PFSK-1 (cell line): ENCODE data around the gene NTM.

Experiments
- FOXP2 ChIP-seq: optimal IDR thresholded peaks from 2 replicates; pipeline ENCODE3; 2011; ENCODE audit warnings: borderline replicate concordance, control low read depth, inconsistent platforms; ENCODE audit not compliant: insufficient read depth; ENCODE audit errors: extremely low read length, extremely low read depth
- POLR2AphosphoS5 ChIP-seq: IDR thresholded peaks from 2 replicates; pipeline ENCODE4 v1.6.1; 2012; ENCODE audit warnings: low read depth, mild to moderate bottlenecking, control low read depth, low read length, moderate library complexity
- SIN3A ChIP-seq: IDR thresholded peaks from 2 replicates; pipeline ENCODE4 v1.6.1; 2012; ENCODE audit warnings: mild to moderate bottlenecking, low read length, moderate library complexity, borderline replicate concordance; ENCODE audit not compliant: insufficient read depth
- TAF1 ChIP-seq: IDR thresholded peaks from 2 replicates; pipeline ENCODE4 v1.6.1; 2012; ENCODE audit warnings: low read length, control low read depth, borderline replicate concordance; ENCODE audit not compliant: insufficient read depth
- TF ChIP-seq, protein P1 (sequence below), 2 experiments: IDR thresholded peaks; 2 replicates each; pipeline versions ENCODE4 v1.6.1 to v1.8.0; 2011 to 2012; ENCODE audit warnings: low read depth in 2 of 2, low read length in 2 of 2, control low read depth in 1 of 2, inconsistent platforms in 1 of 2, mild to moderate bottlenecking in 1 of 2, moderate library complexity in 1 of 2; ENCODE audit not compliant: insufficient read depth in 1 of 2

NTM gene

GRCh38 chr11:131925829-131926228, 555.4 kb downstream of the NTM start:
- TF ChIP-seq TAF1 (no peak), SIN3A (no peak)
- TF ChIP-seq, protein P1, sequence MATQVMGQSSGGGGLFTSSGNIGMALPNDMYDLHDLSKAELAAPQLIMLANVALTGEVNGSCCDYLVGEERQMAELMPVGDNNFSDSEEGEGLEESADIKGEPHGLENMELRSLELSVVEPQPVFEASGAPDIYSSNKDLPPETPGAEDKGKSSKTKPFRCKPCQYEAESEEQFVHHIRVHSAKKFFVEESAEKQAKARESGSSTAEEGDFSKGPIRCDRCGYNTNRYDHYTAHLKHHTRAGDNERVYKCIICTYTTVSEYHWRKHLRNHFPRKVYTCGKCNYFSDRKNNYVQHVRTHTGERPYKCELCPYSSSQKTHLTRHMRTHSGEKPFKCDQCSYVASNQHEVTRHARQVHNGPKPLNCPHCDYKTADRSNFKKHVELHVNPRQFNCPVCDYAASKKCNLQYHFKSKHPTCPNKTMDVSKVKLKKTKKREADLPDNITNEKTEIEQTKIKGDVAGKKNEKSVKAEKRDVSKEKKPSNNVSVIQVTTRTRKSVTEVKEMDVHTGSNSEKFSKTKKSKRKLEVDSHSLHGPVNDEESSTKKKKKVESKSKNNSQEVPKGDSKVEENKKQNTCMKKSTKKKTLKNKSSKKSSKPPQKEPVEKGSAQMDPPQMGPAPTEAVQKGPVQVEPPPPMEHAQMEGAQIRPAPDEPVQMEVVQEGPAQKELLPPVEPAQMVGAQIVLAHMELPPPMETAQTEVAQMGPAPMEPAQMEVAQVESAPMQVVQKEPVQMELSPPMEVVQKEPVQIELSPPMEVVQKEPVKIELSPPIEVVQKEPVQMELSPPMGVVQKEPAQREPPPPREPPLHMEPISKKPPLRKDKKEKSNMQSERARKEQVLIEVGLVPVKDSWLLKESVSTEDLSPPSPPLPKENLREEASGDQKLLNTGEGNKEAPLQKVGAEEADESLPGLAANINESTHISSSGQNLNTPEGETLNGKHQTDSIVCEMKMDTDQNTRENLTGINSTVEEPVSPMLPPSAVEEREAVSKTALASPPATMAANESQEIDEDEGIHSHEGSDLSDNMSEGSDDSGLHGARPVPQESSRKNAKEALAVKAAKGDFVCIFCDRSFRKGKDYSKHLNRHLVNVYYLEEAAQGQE (IDR thresholded peaks at IDR 0.05; ENCODE audit: insufficient read depth in 1 of 2, low read depth in 2 of 2, low read length in 2 of 2): peak in 1 of 2 experiments; percentile 47; a peak in 1 of 4 replicates

DNA sequence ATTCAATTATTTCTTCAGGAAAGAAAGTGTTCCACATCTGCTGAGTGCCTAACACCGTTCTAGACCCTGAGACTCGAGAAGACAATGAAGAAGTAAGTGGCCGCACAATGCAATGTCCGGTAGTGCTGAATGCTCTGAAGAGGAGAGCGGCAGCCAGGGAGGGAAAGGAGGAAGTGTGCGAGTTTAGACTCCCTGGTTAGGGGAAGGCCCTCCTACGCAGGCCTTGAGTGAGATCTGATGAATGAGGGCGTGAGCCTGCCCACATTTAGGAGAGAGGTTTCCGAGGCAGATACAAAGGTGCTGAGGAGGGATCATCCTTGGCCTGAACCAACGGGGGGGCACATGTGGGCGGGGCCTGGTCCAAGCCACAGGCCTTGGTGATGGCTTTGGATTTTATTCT, 558.6 kb downstream of the NTM start:
- TF ChIP-seq POLR2AphosphoS5 (no peak), TAF1 (no peak), FOXP2 (no peak), SIN3A (no peak)
- TF ChIP-seq, protein P1 (IDR thresholded peaks at IDR 0.05; ENCODE audit: insufficient read depth in 1 of 2, low read depth in 2 of 2, low read length in 2 of 2): no peak

- TF ChIP-seq POLR2AphosphoS5: no peak
- no peak for TF ChIP-seq FOXP2
- TF ChIP-seq, protein P1 (IDR thresholded peaks at IDR 0.05; ENCODE audit: insufficient read depth in 1 of 2, low read depth in 2 of 2, low read length in 2 of 2): no peak
- TF ChIP-seq SIN3A: no peak
- no peak for TF ChIP-seq TAF1
Observed at GRCh38 chr11:131932584-131933325, 562.3 kb downstream of the NTM start.

DNA sequence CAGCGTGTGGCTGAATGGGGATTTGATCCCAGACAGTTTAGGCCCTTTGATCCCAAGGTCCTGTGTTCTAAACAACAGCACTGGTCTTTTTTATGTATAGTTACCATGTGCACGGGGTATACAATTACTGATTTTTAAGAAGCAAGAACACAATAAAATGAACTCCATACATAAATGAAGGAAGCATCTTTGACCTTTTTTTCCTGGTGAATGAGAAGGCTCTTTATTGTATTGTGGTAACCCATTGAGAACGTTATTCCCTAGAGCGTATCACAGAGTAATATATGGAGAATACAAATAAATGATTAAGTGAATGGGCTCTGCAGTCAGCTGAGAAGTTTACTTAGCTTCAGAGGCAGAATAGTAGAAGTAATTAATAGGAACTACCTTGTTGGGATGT, 563.6 kb downstream of the NTM start:
- TF ChIP-seq SIN3A: no peak
- TF ChIP-seq TAF1: no peak
- no peak for TF ChIP-seq POLR2AphosphoS5
- TF ChIP-seq, protein P1 (IDR thresholded peaks at IDR 0.05; ENCODE audit: insufficient read depth in 1 of 2, low read depth in 2 of 2, low read length in 2 of 2): no peak
- no peak for TF ChIP-seq FOXP2
